HG03565 (cell line): ENCODE measurements around the gene KRTAP10-3.

Experiments
- ATAC-seq: cut with Tn5 transposase; IDR thresholded peaks from one replicate; pipeline ENCODE4 v1.9.1; 2021; ENCODE audit warnings: mild to moderate bottlenecking, moderate library complexity; ENCODE audit not compliant: unreplicated experiment

KRTAP10-3 gene

GRCh38 chr21:44519346-44520325 lies 39.0 kb downstream of the KRTAP10-3 start:
- ATAC-seq = no peak

- no peak for ATAC-seq
Measured at GRCh38 chr21:44518686-44519085, 39.9 kb downstream of the KRTAP10-3 start.

GRCh38 chr21:44517175-44517899 lies 41.3 kb downstream of the KRTAP10-3 start:
- ATAC-seq = no peak

GRCh38 chr21:44516828-44517174 lies 41.8 kb downstream of the KRTAP10-3 start:
- no peak for ATAC-seq

GRCh38 chr21:44516342-44516741 lies 42.3 kb downstream of the KRTAP10-3 start:
- no peak for ATAC-seq

GRCh38 chr21:44515359-44516165 lies 43.0 kb downstream of the KRTAP10-3 start:
- ATAC-seq = no peak

GRCh38 chr21:44514746-44515358 lies 43.7 kb downstream of the KRTAP10-3 start:
- ATAC-seq = no peak

GRCh38 chr21:44514218-44514520 lies 44.4 kb downstream of the KRTAP10-3 start:
- ATAC-seq = no peak

- no peak for ATAC-seq
Measured at GRCh38 chr21:44513389-44514217, 45.0 kb downstream of the KRTAP10-3 start.

GRCh38 chr21:44512496-44513388 lies 45.9 kb downstream of the KRTAP10-3 start:
- ATAC-seq = no peak

GRCh38 chr21:44511938-44512275 lies 46.7 kb downstream of the KRTAP10-3 start:
- ATAC-seq = no peak

- no peak for ATAC-seq
Measured at GRCh38 chr21:44511219-44511937, 47.2 kb downstream of the KRTAP10-3 start.

GRCh38 chr21:44510508-44511218 lies 47.9 kb downstream of the KRTAP10-3 start:
- no peak for ATAC-seq

- no peak for ATAC-seq
Measured at GRCh38 chr21:44510109-44510507, 48.5 kb downstream of the KRTAP10-3 start.

- ATAC-seq = no peak
Measured at GRCh38 chr21:44509539-44509938, 49.1 kb downstream of the KRTAP10-3 start.

GRCh38 chr21:44508711-44509445 lies 49.7 kb downstream of the KRTAP10-3 start:
- no peak for ATAC-seq

- no peak for ATAC-seq
Measured at GRCh38 chr21:44508426-44508710, 50.2 kb downstream of the KRTAP10-3 start.
